Fibroblast of villous mesenchyme (primary cell): ENCODE results near the gene HACD3. TPM values are rescaled to one million over a fixed set of nuclear protein-coding genes. Genes with fewer than 3 reads are reported as not detected.
A peak's percentile ranks its signal among the peaks of the same experiment; 100 is the strongest.

Experiments
- DNase-seq: peaks from one replicate; pipeline ENCODE4 v3.0.0-alpha.2; 2010; ENCODE audit warnings: low read depth
- H3K4me3 ChIP-seq: 2 replicates; pipeline ENCODE4 v1.5.1; 2011; ENCODE audit warnings: low read depth, mild to moderate bottlenecking, low read length
- total RNA-seq: library from RNA; depleted of rRNA; stranded (reverse); fragments of >200 nt; gene quantifications from 2 replicates; pipeline ENCODE4 v1.2.3, GENCODE V29; 2012
- TF ChIP-seq, protein P1 (sequence below): IDR thresholded peaks from 2 replicates; pipeline ENCODE4 v1.5.1; 2012; ENCODE audit warnings: low read depth, mild to moderate bottlenecking, low read length; ENCODE audit not compliant: insufficient read depth

HACD3 gene
- total RNA-seq, 1 donor, result 92.0 TPM

DNA sequence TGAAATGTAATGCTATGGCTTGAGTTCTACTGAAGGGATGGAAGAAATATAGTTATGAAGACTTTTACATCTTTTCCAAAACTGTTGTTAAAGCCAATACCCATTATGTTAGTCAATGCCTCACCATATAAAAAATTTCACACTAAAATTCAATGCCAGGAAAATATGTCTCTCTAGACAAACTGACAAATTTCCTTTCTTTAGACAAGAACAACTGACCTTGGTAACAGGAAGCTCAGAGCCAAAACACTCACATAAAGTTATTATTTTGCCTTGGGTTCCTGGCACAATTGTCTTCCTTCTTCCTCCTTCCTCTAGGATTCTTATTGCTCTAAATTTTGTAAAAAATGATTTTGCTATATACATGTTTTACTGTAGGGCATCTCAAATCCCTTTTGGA is 54.0 kb downstream of the HACD3 start:
- TF ChIP-seq, protein P1, sequence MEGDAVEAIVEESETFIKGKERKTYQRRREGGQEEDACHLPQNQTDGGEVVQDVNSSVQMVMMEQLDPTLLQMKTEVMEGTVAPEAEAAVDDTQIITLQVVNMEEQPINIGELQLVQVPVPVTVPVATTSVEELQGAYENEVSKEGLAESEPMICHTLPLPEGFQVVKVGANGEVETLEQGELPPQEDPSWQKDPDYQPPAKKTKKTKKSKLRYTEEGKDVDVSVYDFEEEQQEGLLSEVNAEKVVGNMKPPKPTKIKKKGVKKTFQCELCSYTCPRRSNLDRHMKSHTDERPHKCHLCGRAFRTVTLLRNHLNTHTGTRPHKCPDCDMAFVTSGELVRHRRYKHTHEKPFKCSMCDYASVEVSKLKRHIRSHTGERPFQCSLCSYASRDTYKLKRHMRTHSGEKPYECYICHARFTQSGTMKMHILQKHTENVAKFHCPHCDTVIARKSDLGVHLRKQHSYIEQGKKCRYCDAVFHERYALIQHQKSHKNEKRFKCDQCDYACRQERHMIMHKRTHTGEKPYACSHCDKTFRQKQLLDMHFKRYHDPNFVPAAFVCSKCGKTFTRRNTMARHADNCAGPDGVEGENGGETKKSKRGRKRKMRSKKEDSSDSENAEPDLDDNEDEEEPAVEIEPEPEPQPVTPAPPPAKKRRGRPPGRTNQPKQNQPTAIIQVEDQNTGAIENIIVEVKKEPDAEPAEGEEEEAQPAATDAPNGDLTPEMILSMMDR, result no peak
- no peak overlapping the region for H3K4me3 ChIP-seq
- no peak for DNase-seq

DNA sequence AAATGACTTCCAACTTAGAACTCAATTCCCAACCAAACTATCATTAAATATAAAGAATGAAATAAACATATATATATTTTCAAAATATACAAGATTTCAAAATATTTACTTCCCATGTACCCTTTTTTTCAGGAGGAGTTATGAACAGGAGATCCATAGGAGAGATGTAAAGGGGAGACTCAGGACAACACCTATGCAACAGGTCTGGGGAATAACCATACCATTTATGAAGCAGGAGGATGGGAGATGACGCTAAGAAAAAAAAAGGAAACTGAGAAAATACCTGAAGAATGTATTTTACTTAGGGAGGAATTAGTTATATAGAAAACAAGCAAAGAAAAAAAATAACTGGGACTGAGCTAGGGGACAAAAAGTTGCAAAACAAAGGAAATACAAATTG is 56.8 kb downstream of the HACD3 start:
- TF ChIP-seq, protein P1, result no peak
- DNase-seq, result no peak
- H3K4me3 ChIP-seq, result no peak overlapping the region

DNA sequence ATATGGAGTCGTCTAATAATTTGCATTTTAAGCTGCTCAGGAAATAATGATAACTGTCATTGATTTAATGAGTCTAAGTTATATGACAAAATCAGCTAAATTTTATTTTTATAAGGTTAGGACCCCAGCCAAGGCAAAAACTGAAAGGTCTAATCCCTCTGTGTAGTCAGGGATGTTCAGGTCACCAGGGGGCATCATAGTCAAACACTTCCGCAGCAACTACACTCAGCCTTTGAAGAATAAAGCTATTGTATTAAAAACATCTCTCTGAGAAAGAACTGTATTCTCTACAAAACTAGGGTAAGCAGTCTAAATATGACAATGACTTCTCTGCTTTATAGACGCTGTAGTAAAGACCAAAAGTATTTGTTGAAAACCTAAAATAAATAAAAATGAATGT is 65.7 kb downstream of the HACD3 start:
- peak; percentile 8 for DNase-seq
- H3K4me3 ChIP-seq, result no peak overlapping the region
- TF ChIP-seq, protein P1, result peak; percentile 35

DNA sequence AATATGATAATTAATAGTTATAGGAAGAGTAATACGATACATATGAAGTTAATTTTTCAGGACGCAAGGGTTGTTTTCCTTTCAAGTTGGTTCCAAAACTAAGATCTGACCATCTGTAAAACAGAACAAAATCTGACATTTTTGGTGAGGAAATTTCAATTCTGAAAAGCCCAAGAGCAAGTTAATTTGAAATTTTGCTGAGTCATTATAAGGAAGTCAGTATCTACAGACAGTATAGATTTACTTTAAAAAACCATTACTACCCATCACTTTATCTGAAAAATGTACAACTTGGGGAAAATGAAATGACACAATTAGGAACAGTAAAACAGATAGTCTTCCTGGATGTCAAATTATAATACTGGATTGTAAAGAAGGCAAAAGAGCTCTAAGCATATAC is 68.2 kb downstream of the HACD3 start:
- TF ChIP-seq, protein P1, result no peak
- DNase-seq, result no peak
- no peak overlapping the region for H3K4me3 ChIP-seq

DNA sequence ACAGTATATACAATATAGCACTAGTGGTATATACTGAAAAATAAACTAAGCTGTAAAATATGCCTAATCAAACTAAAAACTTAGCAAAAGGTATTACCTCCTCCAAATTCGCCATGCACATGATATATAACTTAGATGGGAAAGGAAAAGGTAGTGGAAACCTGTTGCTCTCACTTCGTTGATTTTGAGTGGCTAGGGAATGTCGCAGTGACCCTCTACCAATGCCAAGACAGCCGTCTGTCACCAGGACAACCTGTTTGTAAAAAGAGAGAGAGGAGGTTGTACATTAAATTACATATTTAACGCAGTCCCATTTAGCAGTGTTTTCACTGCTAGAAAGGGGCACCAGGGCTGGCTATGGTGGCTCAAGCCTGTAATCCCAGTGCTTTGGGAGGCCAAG is 69.4 kb downstream of the HACD3 start:
- TF ChIP-seq, protein P1, result no peak
- DNase-seq, result no peak
- H3K4me3 ChIP-seq, result no peak overlapping the region

DNA sequence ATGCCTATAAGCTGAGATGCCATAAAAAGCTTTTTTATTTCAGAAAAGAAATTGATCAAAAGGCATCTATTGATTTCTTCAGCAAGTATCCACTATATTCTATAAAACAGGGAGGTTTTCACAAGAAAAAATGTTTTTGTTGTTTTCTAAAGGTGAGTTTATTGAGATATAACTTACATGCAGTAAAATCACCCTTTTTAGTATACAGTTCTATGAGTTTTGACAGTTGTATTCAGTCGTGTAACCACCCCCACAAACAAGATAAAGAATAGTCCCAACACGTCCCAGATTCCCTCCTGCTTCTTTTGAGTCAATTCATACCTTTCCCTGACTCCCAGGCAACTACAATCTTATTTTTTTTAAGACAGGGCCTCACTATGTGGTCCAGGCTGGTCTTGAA is 72.9 kb downstream of the HACD3 start:
- no peak overlapping the region for H3K4me3 ChIP-seq
- TF ChIP-seq, protein P1, result no peak
- no peak for DNase-seq

DNA sequence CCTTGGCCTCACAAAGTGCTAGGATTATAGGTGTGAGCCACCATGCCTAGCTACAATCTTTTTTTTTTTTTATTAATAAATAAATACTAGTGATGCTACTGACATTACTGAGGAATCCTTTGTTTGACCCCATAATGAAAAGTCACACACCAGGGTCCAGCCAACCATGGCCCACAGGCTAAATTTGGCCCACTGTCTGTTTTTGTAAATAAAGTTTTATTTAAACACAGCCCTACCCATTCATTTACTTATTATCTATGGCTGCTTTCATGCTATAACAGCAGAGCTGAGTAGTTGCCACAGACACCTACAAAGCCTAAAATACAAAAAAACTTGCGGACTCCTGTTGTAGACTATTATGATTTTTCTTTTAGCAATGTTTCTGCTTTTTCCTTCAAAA is 73.3 kb downstream of the HACD3 start:
- DNase-seq, result no peak
- TF ChIP-seq, protein P1, result no peak
- no peak overlapping the region for H3K4me3 ChIP-seq
